ENCODE results near the gene CNKSR1.

CNKSR1 gene

DNA sequence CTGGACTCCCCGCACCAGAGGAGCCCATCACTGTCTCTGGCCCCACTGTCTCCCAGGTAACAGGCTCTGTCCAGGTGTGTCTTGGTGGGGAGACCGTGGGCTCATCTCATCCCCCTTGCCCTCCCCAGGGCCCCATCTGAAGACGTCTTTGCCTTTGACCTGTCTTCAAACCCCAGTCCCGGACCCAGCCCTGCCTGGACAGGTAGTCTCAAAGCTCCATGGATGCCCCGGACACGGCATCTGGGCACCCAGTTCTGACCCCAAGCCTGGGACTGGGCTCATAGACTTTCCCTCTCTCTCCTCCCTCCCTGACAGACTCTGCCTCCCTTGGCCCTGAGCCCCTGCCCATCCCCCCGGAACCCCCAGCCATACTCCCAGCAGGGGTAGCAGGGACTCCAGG is 6.8 kb downstream of the CNKSR1 start:
- DNase-seq (ENCODE audit: low read depth, low spot score), result no peak

DNA sequence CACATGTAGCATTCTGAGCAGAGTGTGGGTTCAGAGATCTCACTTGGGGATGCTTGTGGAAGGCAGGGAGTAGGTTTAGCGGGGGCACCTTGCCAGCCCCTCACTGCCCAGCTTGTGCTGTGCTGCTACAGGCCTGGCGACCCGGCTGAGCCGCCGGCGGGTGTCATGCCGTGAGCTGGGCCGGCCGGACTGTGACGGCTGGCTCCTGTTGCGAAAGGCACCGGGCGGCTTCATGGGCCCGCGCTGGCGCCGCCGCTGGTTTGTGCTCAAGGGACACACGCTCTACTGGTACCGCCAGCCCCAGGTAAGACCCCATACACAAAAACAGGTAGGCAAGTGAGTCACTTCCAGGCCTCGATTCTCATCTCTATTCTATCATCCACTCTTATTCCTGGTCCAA is 7.6 kb downstream of the CNKSR1 start:
- no peak for DNase-seq (ENCODE audit: low read depth, low spot score)

DNA sequence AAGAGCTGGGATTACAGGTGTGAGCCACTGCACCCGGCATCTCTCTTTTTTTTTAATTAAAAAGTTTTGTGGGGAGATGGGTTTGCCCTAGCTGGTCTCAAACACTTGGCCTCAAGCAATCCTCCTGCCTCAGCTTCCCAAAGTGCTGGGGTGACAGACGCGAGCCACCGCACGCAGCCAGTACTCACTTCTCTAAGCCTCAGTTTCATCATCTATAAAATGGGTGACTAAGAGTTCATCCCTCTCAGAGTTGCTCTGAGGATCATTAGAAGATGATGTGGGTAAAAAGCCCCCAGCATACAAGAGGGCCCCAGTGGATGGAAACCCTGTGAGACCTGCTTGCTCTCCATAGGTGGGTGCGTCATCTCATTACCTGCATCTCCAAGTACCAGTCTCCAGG is 10.6 kb downstream of the CNKSR1 start:
- DNase-seq (ENCODE audit: low read depth, low spot score), result no peak

DNA sequence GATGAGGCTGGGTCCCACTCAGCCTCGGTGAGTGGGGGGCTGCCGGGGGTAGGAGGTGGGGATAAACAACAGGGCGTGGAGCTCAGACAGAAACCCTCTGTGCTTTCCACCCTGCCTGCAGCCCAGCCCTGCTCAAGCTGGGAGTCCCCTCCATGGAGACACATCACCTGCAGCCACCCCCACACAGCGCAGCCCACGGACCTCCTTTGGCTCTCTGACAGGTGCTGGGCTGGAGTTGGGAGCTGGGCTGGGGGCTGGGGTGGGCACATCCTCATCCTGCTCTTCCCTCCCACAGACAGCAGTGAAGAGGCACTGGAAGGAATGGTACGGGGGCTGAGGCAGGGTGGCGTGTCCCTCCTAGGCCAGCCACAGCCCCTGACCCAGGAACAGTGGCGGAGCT is 11.2 kb downstream of the CNKSR1 start:
- DNase-seq (ENCODE audit: low read depth, low spot score), result no peak

DNA sequence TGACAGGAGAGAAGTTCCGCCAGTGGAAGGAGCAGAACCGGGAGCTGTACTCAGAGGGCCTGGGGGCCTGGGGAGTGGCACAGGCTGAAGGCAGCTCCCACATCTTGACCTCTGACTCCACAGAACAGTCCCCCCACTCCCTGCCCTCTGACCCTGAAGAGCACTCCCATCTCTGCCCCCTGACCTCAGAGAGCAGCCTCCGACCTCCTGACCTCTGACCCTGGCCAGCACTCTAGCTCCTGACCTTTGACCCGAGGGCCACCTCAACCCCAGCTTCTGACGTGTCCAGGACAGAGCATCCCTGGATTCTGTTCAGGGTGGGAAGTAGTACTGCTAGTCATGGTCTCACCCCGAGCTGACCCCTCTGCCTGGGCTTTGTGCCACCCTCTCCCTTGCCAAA is 12.0 kb downstream of the CNKSR1 start:
- no peak for DNase-seq (ENCODE audit: low read depth, low spot score)

DNA sequence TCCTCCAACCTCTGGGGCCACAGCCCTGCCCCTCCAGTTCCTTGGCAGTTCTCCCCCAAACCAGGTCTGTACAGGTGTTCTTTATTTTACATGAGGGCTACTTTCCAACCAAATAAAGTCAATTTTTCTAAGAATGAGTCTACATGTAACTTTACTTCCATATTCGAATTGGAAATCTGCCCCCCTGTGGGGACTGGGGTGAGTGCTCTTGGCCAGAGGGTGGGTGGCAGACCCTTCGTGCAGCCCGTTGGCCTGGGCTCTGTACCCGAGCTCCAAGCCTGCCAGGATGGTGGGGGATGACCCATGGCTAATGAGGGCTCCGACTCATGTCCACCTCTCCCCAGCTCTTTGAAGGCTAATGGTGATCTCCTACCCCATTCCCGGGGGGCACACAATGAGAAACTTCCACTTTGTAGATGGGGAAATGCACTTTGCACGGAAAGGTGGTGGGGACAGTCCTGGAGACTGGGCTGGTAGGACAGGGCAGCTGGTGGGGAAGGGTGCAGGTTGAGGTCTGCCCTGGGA is 12.5 kb downstream of the CNKSR1 start:
- no peak for DNase-seq (ENCODE audit: low read depth, low spot score)

DNA sequence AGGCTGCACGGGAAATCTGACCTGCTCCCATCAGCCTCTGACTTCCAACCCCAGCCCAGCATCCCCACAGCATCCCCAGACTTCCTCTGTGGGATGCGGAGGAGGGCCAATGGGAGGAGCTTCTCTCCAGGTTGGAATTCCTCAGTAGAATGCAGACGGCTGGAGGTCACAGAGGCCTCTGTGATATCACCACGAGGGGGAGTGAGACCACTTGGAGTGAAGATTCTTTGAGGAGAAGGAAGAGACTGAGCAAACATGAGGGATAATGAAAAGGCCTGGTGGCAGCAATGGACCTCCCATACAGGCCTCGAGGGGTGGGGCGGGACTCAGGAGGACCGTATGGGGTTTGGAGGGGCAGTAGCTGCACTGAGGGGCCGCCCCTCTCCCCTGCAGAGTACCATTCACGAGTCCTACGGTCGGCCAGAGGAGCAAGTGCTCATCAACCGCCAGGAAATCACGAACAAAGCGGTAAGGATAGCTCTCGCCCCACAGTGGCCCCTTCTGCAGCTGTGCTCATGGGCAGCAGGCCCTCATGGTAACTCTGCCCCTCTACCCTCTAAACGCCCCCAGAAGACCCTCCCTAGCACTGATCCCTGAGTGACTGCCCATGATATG is 13.2 kb downstream of the CNKSR1 start, which contains the start of gene CATSPER4:
Gene CATSPER4 (plus strand): TSS at position 230 of the 615 bp plus-strand sequence. CDS start 26 bp downstream, at position 256.
- DNase-seq (ENCODE audit: low read depth, low spot score), result no peak

DNA sequence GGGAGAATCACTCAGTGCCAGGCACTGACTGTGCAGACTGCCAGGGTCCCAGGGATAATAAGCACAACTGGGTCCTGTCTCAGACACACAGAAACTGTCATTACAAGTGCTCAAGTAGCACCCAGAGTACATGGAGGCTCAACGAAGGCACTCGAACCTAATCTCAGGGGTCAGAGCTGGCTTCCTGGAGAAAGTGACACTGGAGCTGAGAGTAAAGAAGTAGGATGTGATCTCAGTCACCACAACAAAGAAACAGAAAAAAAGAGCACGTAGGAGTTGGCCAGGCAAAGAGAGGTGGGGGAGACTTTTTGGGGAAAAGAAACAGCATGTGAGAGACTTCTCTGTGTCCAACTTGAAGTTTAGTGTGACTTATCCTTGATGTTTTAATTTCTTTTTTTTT is 14.4 kb downstream of the CNKSR1 start:
- no peak for DNase-seq (ENCODE audit: low read depth, low spot score)

DNA sequence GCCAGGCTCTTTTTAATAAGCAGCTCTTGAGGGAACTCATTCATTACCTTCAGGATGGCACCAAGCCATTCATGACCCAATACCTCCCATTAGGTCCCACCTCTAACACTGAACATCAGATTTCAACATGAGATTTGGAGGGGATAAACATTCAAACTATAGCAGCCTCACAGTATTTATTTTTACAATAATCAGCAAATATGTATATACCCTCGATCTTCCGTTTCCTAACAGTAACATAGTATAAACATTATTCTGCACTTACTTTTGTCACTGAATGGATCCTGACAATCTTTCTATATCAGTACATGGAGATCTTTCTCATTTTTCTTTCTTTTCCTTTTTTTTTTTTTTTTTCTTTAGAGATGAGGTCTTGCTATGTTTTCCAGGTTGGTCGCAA is 18.5 kb downstream of the CNKSR1 start:
- no peak for DNase-seq (ENCODE audit: low read depth, low spot score)

DNA sequence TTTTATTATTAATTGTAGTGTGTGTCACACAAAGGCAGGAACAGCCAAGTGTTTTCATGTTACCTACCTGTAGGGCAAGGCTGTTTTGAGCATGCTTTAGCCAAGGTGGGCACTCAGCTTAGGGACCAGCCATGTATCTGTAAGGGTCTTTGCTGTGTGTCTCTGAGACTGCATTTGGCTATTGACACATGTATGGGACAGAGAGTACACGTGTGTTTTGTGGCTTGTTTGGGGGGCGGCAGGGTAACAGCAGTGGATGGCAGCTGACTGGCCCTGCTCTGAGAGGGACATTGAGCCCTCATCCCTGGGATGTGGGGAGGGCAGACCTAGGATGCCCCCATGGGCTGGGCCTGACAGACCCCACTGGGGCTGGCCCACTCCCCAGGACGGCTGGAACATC is 20.0 kb downstream of the CNKSR1 start:
- no peak for DNase-seq (ENCODE audit: low read depth, low spot score)

DNA sequence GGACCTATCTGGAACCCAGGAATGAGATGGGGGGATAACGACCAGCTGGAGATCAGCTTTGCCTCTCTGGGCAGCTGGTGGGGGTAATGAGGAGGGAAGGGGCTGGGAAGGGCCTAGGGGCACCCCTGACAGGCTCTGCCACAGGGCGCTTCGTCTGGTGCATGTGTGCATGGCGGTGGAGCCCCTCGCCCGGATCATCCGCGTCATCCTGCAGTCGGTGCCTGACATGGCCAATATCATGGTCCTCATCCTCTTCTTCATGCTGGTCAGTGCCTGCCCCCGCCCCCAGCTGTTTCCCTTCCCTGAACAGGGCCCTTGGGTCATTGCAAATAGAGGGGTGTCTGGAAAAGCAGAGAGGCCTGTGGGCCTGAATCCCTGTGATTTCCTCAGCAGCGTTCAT is 20.5 kb downstream of the CNKSR1 start:
- DNase-seq (ENCODE audit: low read depth, low spot score), result no peak

DNA sequence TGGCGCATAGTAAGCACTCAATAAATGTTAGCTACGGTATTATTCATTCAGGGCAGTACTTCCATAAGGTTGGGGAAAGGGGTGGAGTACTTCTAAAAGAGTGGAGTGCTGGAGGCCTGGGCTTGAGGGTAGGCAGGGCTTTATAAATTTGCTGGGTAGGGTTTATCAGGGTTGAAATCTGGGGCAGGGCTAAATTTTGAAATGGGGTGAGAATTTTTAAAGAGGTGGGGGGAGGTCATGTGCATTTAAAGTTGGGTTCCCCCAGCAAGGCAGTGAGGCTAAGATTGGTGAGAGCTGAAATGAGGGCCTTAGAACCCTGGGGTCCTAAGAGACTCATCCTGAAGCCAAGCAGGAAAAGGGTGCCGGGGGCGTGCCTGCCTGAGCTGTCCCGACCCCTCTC is 23.1 kb downstream of the CNKSR1 start:
- no peak for DNase-seq (ENCODE audit: low read depth, low spot score)

DNA sequence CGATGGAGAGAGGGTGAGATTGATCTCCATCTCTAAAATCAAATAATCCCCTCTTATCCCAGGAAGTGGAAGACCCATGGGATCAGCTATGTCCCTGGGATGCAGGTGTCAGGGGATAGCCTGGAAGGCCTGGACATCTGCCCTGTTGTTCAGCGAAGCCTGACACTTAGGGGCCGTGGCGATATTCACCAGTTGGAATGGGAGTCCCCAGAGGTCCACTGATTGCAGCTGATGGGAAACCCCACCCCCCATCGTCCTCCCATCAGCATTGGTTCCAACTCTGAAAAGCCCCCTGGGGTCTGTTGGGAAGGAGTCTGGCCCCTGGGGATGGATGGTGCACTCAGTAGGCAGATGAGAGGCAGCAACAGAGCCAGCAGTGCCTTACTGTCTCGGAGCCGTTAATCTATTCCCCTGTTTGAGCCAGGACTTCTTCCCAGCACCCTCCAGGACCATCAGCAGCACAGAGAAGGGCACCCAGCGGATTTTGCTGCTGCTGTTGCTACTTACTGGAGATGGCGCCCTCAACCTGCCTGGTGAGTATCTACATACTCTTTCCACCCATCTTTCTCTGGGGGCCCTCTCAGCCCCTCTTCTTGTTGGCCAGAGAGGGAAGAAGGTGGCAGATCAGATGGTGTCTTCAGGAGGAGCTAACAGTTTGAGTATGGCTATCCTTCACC is 26.5 kb downstream of the CNKSR1 start:
- no peak for DNase-seq (ENCODE audit: low read depth, low spot score)

DNA sequence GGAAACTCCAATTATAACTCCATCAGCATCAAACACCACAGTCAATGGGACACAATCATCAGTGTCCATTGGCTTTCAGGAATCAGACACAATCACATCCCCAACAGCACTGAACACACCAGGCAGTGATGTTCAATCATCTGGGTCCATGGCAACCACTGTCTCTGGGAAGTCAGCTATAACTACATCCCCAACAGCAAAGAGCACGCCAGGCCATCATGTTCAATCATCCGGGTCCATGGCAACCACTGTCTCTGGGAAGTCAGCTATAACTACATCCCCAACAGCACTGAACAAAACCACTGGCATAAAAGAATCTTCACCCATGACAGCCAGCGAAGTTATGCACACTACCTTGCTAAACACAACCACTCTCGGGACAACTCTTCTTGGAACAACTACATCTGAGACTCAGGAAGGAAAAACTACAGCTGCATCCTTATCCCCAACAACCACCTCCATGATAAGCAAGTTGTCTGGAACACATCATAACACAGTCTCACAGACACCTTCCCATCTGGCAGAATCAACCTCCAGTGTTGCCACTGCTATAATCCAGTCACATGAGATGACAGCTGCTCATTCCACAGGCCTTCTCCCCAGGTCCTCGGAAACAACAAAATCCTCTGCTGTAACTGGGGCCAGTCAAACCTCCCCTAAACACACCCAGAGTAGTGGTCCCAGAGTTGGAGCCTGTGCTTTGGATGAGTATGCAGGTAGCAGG is 33.0 kb downstream of the CNKSR1 start:
- DNase-seq (ENCODE audit: low read depth, low spot score), result no peak

DNA sequence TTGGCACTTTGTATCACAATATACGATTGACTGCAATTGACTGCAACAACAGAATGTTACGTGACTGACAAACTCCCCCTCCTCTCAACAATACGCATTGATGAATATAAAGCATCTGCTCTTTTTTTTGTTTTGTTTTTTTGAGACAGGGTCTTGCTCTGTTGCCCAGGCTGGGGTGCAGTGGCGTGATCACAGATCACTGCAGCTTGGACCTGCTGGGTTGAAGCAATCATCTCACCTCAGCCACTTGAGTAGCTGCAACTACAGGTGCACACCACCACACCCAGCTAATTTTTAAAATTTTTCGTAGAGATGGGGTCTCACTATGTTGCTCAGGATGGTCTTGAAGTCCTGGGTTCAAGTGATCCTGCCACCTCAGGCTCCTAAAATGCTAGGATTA is 35.4 kb downstream of the CNKSR1 start:
- no peak for DNase-seq (ENCODE audit: low read depth, low spot score)

DNA sequence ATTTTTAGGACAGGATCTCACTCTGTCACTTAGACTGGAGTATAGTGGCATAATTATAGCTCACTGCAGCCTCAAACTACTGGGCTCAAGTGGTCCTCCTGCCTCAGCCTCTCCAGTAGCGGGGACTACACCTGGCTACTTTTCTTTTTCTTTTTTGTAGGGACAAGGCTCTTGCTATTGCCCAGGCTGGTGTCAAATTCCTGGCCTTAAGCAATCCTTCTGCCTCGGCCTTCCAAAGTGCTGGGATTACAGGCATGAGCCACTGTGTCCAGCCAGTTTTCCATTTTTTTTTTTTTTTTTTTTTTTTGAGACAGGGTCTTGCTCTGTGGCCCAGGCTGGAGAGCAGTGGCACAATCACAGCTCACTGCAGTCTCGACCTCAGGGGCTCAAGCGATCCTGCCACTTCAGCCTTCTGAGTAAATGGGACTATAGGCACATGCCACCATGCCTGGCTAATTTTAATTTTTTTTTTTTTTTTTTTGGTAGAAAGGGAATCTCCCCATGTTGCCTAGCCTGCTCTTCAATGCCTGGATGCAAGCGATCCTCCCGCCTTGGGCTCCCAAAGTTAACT is 36.1 kb downstream of the CNKSR1 start:
- DNase-seq (ENCODE audit: low read depth, low spot score), result no peak

DNA sequence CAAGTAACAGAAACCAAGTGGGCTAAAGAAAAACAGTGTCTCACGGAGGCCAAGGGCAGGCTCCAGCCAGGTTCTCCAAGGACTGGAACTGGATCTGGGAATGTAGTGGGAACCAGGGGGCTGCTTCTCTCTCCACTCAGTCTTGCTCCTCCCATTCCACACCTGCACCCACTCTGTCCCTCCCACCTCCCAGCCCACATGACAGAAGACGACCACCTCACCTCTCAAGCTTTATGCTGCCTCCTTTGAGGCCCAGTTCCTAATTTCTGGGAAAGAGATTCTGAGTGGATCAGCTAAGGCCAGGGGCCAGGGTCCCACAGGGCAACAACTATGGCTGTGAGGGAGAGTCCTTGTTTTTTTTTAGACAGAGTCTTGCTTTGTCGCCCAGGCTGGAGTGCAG is 38.0 kb downstream of the CNKSR1 start:
- no peak for DNase-seq (ENCODE audit: low read depth, low spot score)

DNA sequence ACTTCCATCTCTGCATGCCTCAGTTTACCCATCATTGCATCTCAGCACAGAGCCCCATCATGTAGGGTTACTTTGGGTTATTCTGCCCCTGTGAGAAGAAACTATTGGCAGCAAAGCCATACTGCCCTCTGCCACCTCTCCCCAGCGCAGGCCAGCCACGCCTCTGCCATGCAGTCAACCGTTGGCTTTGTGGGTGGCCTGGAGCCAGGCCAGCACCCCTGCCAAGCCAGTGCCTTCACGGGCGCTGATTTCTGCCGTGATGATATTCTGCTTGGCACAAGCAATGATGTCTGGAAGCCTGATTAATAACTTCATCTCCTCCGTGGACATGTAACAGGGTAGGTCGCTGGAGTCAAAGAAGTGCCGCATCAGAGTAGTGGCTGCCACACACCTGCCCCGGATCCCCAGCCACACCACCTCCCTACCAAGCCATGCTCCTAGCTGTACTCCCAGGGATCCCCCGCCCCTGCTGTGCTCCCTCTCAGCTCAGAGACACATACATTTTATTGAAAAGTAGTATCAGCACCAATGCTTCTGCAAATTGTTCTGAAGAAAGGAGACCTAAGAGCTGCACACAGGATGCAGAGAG is 41.7 kb downstream of the CNKSR1 start:
- no peak for DNase-seq (ENCODE audit: low read depth, low spot score)

DNA sequence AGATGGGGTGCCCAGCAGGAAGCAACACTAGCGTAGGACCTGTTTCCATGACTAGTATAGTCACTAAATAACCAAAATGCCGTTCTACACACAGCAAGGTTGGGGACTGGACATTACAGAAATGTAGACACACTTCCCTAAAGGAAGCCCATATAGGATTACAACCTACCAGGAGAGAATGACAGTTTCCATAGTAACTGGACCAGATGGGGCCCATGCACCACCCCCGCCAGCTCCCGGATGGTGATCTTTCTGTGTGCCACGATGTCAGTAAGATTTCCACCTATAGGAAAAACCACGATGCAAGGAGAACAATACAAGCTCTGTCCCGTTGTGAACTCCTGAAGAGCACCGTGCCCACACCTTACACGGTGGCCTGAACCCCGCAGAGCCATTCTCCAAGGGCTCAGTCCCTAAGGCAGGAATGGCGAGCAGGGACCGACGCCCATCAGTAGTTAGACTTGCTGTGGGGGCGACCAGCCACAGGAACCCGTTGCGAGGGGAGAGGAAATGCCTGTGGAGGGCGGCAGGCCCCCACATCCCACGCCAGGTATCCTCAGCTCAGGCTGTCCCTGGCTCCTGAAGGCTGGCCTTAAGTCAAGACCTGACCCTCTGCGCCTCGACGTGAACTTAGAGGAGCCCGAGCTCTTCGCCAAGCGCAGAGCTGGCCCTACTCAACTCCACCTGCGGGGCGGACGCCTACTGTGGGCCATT is 43.1 kb downstream of the CNKSR1 start:
- DNase-seq (ENCODE audit: low read depth, low spot score), result no peak

DNA sequence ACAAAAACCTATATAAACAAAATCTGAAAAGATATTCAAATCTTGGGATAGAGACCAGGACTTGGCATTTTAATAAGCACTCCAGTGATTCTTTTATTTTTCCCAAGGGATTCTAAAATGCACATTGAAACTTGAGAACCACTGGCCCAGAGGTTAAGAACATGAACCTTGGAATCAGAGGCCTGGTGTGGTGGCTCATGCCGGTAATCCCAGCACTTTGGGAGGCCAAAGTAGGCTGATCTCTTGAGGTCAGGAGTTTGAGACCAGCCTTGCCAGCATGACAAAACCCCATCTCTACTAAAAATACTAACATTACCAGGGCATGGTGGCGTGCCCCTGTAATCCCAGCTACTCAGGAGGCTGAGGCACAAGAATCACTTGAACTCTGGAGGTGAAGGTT is 43.8 kb downstream of the CNKSR1 start:
- no peak for DNase-seq (ENCODE audit: low read depth, low spot score)

DNA sequence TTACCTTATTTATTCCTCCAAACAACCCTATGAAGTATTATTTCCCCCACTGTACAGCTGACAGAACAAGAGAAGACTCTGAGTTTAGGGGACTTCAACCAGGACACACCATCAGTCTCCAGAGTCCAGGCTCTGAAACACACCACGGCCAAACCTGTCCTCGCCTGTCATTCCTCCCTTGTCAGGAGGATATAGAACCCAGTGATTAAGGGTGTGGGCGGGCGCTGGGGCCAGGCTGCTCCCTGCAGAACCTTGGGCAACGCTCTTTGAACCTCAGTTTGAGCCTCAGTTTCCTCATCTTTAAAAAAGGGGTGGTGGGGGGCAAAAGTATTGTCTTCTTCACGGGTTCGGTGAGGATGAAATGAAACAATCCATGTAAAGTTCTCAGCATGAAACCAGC is 47.3 kb downstream of the CNKSR1 start:
- DNase-seq (ENCODE audit: low read depth, low spot score), result no peak

Data from activated naive CD8-positive, alpha-beta T cell treated with anti-CD3 and anti-CD28 coated beads, Interleukin-2, amount 50 U/mL, for 16 hours (primary cell).